ENCODE data around the gene NCKAP5.
"Not testable (repeated sequence)": the region's sequence is repeated elsewhere in the genome, so short reads cannot be mapped to it uniquely, and the experiment has no call there.

The NCKAP5 gene

DNA sequence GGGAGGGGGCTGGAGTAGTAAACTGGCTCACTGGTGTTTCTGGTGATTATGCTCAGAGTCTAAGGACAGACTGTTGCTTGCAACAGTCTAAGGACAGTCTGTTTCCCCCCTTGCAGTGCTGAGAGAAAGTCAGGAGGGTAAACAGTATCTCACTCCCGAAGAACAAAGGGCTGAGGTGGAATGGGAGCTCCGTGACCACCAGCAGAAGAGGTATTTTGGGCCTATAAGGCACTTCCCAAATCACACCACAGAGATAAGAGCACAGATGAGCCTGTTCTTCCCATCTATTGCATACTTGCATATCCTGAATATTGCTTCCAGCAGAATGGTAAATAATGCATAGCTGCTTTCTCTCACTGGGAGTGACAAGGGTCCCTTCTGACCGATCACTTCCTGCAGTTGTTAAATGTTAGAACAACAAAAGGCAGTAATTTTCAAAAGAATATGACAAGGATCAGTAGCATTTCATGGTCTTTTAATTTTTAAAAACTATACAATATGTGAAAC, 737.9 kb downstream of the NCKAP5 start:
- FAIRE-seq (no peak), DNase-seq (ENCODE audit: low spot score) (no peak)

DNA sequence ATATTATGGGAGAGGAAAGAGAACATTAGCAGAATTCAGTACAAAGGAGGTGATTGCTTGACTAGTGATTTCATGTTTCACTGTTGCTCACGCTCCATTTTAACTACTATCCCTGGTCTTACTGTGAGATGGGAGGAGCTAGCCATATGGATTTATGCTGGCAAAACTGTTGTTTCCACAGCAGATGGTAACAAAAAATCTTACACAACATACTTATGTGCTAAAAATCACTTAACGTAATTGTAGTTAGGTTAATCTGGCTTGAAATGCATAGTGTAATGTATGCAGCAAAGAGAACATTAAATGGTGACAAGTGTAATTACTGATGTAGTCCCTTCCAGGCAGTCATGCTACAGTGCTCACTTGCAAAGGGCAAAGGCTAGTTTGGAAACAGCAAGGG, 742.7 kb downstream of the NCKAP5 start:
- DNase-seq (ENCODE audit: low spot score) (no peak), FAIRE-seq (peak; percentile 77)

DNA sequence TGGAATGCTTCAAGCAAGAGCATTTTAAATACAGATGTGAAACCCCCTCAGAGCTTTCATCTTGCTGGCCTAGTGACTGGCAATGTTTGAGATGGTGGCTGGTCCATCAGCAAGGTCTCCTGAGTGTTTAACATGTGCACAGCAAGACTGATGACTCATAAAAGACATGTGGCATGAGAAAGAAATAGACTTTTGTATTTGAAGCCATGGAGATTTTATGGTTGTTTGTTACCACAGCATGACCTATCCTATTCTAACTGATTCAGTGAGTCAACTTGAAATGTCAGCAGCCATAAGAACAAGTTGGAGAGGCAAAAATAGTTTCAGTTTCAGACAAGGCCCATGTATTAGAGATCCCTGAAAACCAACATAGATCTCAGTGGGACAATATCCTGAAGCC, 743.5 kb downstream of the NCKAP5 start:
- peak; percentile 23 for DNase-seq (ENCODE audit: low spot score)
- FAIRE-seq = no peak

DNA sequence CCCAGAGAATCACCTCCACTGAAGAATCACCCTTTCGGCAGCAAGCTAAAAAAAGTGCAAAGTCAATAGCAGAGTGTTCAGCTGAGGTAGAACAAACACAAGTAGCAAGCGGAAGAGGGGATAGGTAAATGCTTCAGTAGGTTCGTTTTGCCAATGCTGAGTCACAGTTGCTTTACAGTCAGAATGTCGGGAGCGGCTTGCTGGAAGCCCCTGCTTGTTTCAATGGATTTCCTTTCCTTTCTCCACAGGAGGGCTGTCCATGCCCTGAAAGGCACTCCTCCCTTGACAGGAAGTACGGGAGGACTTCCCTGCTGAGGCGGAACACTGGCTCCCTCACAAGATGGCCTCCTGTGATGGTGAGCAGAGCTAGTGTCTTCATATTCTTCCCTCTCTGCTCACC, 752.0 kb downstream of the NCKAP5 start:
- no peak for FAIRE-seq
- no peak for DNase-seq (ENCODE audit: low spot score)

DNA sequence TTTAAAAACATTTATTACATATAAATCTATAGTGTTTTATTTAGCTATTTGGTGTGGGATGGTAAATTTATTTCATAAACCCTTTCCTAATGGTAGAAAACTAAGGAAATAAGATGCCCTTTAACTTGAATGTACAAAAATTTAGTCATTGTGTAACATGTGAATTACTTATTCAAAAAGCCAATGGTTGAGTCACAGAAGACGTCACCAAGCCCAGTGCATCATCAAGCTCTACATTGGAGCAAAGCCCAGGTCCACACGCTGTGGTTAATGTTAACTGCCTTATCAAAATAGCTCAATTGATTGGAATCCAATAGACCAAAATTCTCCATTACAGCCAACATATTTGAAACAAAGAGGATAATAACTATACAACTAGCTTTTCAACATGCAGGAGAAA, 752.7 kb downstream of the NCKAP5 start:
- FAIRE-seq (no peak), DNase-seq (ENCODE audit: low spot score) (peak; percentile 21)

DNA sequence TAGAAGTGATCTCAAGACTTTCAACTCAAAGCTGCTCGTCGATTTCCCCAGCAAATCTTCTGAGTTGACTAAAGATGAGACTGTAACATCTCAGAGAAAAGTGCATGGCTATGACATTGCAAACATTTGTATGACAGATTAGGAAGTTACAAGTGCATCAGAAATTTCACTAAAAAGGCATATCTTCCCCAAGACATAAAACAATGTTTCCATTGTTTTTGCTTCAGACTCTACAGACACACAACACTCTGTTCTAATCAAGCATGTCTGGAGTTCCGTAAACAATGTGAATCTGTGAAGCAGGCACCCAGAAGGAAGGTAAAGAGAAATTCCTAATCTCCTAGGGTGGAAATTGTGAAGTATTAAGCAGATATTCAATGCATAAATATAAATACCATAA, 753.6 kb downstream of the NCKAP5 start:
- DNase-seq (ENCODE audit: low spot score) (no peak), FAIRE-seq (no peak)

DNA sequence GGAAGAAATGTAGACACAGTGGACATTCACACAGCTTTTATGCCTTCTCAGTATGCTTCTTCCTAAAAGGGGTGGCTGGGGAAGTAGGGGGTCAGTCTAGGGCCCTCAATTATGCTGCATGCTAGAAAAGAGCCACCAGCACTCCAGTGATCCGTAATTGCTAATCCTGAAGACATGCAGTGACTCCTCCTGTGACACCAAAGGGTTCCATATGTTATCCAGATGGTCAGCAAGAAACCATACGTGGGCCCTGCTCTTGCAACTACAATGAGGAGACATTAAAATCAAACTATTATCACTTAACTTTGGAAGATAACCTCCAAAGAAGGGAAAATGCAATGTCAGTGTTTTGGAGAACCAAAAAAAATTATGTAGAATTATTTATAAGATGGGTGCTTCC, 754.8 kb downstream of the NCKAP5 start:
- FAIRE-seq (no peak), DNase-seq (ENCODE audit: low spot score) (no peak)

DNA sequence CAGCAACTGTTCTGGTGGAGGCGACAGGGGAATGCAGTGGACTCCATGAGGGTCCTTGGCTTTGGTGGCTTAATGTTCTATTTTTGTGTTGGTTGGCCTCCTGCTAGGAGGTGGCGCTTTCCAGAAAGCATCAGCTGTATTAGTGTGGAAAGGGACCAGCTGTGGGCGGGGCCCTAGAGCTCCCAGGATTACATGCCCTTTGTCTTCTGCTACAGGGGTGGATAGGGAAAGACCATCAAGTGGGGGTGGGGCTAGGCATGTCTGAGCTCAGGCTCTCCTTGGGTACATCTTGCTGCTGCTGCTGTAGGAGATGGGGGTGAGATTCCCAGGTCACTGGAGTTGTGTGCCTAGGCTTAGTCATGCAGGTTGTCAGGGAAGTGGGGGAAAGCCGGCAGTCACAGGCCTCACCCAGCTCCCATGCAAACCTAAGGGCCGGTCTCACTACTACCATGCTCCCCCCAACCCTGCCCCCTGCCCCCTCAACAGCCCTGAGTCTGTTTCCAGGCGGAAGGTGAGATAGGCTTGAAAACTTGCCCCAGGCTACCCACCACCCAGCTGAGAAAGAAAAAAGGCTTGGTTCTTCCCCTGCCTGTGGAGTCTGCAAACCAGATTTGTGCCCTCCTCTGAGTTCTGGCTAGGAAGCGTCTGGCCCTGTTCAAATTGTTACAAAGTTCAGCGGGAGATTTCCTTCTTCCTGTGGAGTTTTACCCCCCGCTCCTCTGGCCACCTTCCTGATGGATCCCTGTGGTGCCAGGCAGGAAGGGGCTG, 756.9 kb downstream of the NCKAP5 start:
- FAIRE-seq (no peak), DNase-seq (ENCODE audit: low spot score) (no peak)

DNA sequence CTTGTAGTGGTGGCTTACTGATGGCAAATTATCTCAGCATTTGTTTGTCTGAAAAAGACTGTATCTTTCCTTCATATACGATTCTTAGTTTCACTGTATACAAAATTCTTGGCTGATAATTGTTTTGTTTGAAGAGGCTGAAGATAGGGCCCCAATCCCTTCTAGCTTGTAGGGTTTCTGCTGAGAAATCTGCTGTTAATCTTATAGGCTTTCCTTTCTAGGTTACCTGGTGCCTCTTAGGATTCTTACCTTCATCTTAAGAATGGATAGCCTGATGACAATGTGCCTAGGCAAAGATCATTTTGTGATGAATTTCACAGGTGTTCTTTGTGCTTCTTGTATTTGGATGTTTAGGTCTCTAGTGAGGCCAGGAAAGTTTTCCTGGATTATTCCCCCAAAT, 758.3 kb downstream of the NCKAP5 start:
- FAIRE-seq; DNase-seq (ENCODE audit: low spot score): not testable (repeated sequence)

DNA sequence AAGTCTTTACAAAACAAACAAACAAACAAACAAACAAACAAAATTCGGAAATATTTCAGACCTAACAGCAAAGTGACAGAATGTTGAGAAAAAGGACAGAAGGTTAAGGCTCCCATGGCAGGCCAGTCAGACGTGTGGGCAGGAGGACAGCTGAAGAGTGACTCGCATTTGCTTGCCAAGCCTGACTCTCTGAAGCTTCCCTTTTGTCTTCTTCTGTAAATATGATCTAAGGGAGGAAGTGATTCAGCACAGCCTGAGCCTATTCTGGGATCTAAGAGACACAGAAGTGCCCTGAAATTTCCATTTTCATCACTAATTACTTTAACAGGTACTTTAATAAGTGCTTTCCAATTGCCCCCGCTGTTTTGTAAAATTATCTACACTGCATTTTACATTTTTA, 764.2 kb downstream of the NCKAP5 start:
- no peak for FAIRE-seq
- DNase-seq (ENCODE audit: low spot score) = peak; percentile 47

DNA sequence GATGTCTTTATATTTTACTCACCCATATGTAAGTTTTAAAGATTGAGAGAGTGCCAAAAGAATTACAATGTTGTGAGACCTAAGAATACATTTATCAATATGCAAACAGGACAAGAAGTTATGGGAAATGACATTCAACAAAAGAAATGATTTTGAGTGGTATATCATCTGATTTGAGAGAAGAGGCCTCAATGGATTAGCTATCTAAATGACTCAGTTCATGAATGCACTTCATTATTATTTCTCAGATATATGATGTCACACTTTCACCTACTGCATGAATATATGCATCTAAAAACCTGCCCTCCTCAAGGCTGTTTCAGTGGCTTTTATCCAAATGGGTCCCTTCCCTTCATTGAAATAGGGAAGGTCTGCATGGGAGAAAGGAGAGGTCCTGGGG, 769.9 kb downstream of the NCKAP5 start:
- FAIRE-seq = no peak

DNA sequence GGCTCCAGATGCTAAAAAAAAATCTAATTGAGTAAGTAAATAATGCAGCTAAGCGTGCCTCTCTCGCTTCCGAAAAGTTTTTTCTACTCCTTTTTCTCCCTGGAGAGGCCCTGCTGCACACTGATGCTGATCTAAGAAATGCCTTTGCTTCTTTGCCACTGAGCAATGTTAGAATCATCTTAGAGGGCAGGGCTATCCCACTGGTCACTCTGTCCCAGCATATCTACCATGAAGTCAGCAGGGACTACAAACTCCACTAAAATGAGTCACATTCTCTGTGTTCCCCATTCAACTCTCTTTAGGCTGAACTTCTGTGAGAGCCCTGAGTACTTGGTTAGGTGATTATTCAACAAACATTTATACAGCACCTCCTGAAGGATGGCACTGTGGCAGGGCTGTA, 770.7 kb downstream of the NCKAP5 start:
- no peak for FAIRE-seq
- no peak for DNase-seq (ENCODE audit: low spot score)

More for the DNA sequence above, 769.9 kb downstream of the NCKAP5 start:
- no peak for DNase-seq (ENCODE audit: low spot score)

DNA sequence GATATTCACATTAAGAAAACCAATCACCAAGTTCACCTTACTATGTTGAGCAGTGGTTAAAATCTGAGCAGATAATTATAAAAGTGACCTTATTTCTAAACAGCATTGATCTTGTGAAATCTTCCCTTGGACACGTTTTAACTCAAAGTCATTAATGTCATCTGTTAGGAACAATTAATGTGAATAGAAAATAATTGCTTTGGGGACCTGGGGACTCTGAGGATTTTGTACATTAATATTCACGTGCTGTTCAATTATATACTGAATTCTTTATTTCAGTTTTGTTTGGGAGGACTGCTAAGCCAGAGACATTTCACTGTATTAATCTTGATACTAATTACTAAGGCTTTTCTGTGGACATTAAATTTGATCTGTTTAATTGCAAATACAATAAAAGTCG, 771.2 kb downstream of the NCKAP5 start:
- FAIRE-seq (no peak), DNase-seq (ENCODE audit: low spot score) (no peak)

DNA sequence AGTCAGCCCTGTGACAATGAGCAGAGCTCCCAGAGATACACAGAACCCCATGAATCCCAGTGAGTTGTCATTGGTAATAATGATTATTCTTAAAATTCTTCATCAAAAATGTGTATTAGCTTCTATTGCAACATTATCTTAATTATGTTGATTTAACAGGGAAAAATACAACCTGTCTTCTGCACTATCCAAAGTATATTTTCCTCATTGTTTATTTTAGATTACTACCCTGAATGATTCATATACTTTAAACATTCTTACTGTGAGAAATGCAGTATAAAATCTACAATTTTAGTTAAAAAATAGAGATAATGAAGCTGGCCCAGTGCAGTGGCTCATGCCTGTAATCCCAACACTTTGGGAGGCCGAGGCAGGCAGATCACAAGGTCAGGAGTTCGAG, 773.0 kb downstream of the NCKAP5 start:
- FAIRE-seq = no peak
- no peak for DNase-seq (ENCODE audit: low spot score)

DNA sequence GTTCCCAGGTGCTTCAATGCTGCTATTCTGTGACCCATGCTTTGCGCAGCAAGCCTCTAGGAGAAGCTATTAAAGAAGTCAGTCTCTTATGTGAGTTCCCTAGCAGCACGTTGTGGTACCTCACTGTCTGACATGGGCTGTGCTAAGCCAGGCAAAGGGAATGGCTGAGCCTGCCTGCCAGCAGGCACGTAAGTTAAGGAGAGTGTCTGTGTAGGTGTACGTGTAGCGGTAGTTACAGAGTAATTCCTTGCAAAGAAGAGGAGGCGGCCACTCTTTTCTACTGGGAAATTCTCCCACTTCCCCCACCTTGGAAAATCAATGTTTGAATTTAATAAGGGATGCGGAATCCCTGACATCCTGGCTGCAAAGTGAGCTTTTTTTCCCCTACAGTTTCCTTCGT, 774.7 kb downstream of the NCKAP5 start:
- DNase-seq (ENCODE audit: low spot score) (no peak), FAIRE-seq (no peak)

DNA sequence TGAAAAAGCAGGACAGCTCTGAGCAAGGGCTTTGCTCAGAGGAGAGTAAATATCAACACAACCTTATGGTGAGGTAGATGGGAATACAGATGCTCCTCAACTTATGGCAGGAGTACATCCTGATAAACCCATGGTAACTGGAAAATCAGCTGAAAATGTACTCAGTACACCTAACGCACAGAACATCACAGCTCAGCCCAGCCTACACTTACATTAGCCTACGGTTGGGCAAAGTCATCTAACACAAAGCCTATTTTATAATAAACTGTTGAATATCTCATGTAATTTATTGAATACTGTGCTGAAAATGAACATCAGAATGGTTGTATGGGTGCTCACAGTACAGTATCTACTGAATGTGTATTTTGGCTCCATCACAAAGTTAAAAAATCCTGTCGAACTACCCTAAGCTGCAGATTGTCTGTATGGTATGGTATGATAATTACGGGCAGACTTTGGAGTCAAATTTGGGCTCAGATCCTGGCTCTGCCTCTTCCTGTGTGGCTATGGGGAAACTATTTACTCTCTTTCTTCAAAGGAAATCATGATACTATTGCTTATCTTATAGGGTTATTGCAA, 778.0 kb downstream of the NCKAP5 start:
- FAIRE-seq = no peak
- DNase-seq (ENCODE audit: low spot score) = no peak

DNA sequence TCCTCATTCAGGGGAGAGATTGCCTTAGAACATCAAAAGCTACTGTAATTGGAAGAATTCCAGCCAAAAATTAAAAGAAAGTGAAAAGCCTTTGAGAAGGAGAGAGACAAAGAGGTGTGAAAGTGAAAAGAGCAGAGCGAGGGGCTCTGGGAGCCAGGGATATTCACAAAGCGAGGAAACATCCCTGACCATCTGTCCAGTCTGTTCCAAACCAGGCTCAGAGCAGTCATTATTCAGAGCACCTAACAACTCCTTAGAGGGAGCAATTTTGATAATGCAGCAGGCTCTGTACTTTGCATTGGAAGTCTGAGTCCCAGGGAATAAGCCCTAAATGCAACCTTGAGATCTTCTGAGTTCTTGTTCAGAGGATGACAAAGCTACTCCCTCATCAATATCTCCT, 779.2 kb downstream of the NCKAP5 start:
- DNase-seq (ENCODE audit: low spot score) (no peak), FAIRE-seq (no peak)

DNA sequence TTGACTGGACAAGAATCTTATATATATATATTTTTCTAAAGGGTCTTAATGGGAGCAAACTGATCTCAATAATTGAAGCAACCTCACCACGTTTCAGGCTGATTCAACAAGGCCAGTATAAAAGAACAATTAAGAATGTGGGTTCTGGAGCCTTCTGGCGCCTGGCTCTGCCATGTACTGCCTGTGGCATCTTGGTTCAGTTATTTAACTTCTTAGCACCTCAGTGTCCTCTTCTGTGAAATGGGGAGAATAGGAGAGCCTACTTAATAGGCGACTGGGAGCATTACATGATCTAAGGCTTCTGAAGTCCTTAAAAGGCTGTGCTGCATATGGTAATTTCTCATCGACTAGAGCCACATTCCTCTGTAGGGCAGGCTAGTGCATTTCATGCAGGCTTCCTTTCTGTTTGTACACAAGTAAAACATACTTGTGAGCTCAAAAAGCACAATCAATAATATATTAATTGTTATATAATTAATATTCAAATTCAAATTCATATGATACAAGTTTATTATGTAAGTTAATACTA, 779.9 kb downstream of the NCKAP5 start:
- DNase-seq (ENCODE audit: low spot score) = no peak
- no peak for FAIRE-seq

DNA sequence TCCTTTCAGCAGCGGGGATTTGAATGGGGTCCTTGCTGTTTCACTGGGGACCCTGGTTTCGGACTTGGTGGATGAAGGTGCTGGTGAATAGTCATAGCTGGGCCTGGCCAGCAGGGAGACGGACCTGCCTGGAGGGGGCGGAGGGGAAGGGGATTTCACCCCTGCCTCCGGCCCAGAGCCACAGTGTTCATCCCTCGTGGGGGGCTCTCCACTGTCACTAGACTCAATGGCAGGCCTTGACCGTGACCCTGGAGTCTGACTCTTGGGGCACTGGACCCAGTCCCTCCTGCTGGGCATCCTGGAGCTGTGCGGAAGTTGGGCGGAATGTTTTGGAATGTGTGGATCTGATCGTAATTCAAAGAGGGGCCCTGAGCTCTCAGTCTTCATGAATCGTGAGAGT, 784.4 kb downstream of the NCKAP5 start:
- FAIRE-seq (no peak), DNase-seq (ENCODE audit: low spot score) (no peak)

DNA sequence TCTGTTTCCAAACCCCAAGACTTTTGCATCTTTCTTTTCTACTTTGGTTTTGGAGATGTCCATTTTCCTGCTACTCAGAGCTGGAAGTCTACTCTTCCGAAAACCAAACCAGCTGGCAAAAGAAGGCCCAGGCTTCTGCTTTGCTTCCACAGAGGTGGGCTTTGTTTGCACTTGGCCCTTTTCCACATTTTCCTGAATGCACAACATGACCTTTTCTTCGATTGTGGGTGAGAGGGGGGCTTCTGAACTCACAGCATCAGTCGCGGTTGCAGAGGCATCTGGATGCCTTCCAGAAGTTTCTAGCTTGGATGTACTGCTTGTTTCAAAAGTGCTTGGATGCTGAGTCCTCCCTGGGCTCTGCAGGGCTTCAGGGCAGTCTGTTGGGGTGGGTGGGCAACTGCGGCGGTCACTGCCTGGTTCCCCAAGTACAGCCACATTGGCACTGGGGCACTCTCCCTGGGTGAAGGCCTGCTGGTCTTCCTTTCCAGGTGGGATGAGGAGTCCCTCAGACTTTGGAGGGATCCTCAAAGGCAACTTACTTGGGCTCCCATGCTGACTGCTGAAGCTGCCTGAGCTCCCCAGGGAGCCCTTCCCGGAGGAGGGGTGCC, 786.0 kb downstream of the NCKAP5 start:
- FAIRE-seq (no peak), DNase-seq (ENCODE audit: low spot score) (no peak)

DNA sequence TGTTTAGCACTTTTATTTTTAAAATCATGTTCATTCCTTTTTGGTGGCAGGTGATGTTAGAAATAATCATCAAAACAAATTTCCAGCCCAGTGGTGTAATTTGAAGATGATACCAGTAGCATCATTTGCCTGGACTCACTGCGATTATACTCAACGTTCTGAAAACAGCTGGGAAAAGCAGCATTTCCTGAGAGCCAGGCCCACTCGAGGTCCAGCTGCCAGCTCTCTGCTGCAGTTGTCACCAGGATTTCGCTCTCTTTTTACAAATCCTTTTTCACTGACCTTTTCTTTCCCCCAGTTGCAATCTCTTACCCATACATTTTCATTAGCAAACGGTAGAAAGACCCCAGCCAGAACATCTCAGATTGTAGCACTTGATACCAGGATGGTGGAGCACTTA, 787.6 kb downstream of the NCKAP5 start:
- DNase-seq (ENCODE audit: low spot score) (no peak), FAIRE-seq (no peak)

DNA sequence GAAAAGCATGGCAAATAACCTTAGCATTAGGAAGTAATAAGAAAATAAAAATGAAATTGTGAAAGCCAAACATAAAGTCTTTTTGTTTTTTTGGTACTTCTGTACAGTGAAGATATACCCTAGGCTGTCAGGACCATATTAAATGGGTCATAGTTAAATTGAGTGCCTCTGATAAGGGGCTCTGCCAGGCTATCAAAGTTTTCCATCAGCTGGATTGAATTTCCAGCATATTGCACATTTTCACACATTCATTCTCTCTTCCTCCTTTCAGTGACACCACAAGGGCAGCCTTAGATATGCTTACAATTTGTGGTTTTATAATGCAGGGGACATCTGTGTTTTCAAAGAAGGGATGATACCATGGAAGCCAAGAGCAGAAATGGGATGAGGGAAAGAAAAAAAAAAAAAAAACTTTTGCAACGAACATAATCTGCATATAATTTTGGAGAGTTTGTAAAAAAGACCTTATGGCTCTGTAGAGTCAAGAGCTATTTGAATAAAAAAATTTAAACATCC, 789.0 kb downstream of the NCKAP5 start:
- FAIRE-seq (no peak), DNase-seq (ENCODE audit: low spot score) (no peak)

All from urothelium cell line (cell line).